ENCODE measurements around the gene ZSCAN12. TPM values are rescaled to one million over a fixed set of nuclear protein-coding genes. Genes with fewer than 3 reads are reported as not detected.

The ZSCAN12 gene
- total RNA-seq, 1 donor from 2014 or later = 1.2 TPM

DNA sequence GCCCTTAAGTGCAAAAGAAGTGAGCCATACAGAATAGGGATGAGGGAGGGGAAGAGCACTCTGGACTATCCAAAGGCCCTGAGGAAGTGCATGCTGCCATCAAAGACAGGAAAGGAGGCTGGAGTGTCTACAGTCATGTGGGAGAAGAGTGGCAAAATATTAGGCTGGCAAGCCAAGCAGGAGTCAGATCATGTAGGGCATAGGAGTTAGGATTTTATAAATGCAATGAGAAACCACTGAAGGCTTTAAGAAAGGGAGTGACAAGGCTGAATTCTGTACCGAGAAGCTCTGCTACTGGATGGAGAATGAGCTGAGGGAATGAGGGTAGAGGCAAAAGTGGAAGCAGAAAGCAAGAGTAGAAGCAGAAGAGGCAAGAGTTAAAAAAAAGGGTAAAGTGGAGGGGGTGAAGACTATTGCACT is 65.9 kb downstream of the ZSCAN12 start:
- ATAC-seq (no peak), DNase-seq (ENCODE audit: low spot score) (no peak)

DNA sequence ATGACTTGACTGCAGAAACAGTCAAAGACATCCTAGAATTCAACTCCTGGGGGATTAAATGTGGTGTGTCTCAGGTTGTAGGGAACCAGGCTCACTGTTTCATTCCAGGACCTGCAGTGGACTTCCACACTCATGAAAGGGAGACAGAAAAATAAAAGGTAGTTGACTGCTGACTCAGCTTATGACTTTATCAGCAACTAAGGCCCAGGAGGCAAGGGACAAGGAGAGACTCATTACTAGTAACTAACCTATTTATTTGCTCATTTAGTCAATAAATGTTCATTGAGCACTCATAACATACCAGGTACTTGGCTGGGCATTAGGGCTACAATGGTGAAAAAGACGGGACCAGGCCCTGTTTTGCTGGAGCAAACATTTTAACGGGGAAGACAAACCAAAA is 66.5 kb downstream of the ZSCAN12 start:
- ATAC-seq (no peak), DNase-seq (ENCODE audit: low spot score) (no peak)

- ATAC-seq (no peak), DNase-seq (ENCODE audit: low spot score) (no peak)
Measured at GRCh38 chr6:28330041-28330440, 69.5 kb downstream of the ZSCAN12 start.

Other genes with a start within 250 kb of the ZSCAN12 start
- gene ZSCAN9, start 174.5 kb downstream of the ZSCAN12 start, total RNA-seq = 2.2 TPM
- gene ZKSCAN4, start 147.5 kb downstream of the ZSCAN12 start, total RNA-seq = 2.6 TPM
- gene NKAPL, start 140.4 kb downstream of the ZSCAN12 start, total RNA-seq = 0.45 TPM
- gene ZSCAN26, start 132.6 kb downstream of the ZSCAN12 start, total RNA-seq = 5.5 TPM
- gene PGBD1, start 118.2 kb downstream of the ZSCAN12 start, total RNA-seq = 1.0 TPM
- gene ZSCAN31, start 63.6 kb downstream of the ZSCAN12 start, total RNA-seq = 2.4 TPM
- 2.4 TPM for gene ZKSCAN3, start 49.8 kb downstream of the ZSCAN12 start, total RNA-seq
- gene ZSCAN23, start 43.7 kb upstream of the ZSCAN12 start, total RNA-seq = 0.40 TPM
- not detected for gene GPX6, start 116.0 kb upstream of the ZSCAN12 start, total RNA-seq
- gene GPX5, start 126.1 kb upstream of the ZSCAN12 start, total RNA-seq = not detected

All from left lobe of liver (tissue), 2 donors.